ENCODE results near the gene GATA2.

The GATA2 gene

GRCh38 chr3:128464702-128465101 is 28.3 kb downstream of the GATA2 start:
- no peak for DNase-seq
- H3K36me3 Mint-ChIP-seq (ENCODE audit: low read depth): no peaks in the 10 kb centered on the region
- no peak overlapping the region for H3K27ac Mint-ChIP-seq
- H3K9me3 Mint-ChIP-seq: no peaks in the 10 kb centered on the region
- H3K4me1 Mint-ChIP-seq (ENCODE audit: low read depth): peaks cover 10% of the 10 kb centered on the region
- H3K4me3 Mint-ChIP-seq: no peak overlapping the region
- H3K27me3 Mint-ChIP-seq: peaks cover 25% of the 10 kb centered on the region

GRCh38 chr3:128464188-128464587 is 28.8 kb downstream of the GATA2 start:
- no peaks in the 10 kb centered on the region for H3K9me3 Mint-ChIP-seq
- H3K27ac Mint-ChIP-seq: no peak overlapping the region
- H3K36me3 Mint-ChIP-seq (ENCODE audit: low read depth): no peaks in the 10 kb centered on the region
- DNase-seq: no peak
- no peak overlapping the region for H3K4me3 Mint-ChIP-seq
- H3K27me3 Mint-ChIP-seq: peaks cover 25% of the 10 kb centered on the region
- H3K4me1 Mint-ChIP-seq (ENCODE audit: low read depth): peaks cover 10% of the 10 kb centered on the region

GRCh38 chr3:128463771-128464170 is 29.2 kb downstream of the GATA2 start:
- H3K36me3 Mint-ChIP-seq (ENCODE audit: low read depth): no peaks in the 10 kb centered on the region
- H3K27me3 Mint-ChIP-seq: peaks cover 25% of the 10 kb centered on the region
- H3K4me3 Mint-ChIP-seq: no peak overlapping the region
- no peak for DNase-seq
- H3K9me3 Mint-ChIP-seq: no peaks in the 10 kb centered on the region
- peaks cover 10% of the 10 kb centered on the region for H3K4me1 Mint-ChIP-seq (ENCODE audit: low read depth)
- H3K27ac Mint-ChIP-seq: no peak overlapping the region

- no peak for DNase-seq
- Mint-ChIP-seq H3K27me3 (peaks cover 25% of the 10 kb centered on the region), H3K36me3 (ENCODE audit: low read depth) (no peaks in the 10 kb centered on the region)
Observed at GRCh38 chr3:128463354-128463753, 29.6 kb downstream of the GATA2 start.

GRCh38 chr3:128462931-128463330 is 30.1 kb downstream of the GATA2 start:
- Mint-ChIP-seq H3K36me3 (ENCODE audit: low read depth) (no peaks in the 10 kb centered on the region), H3K4me3 (no peak overlapping the region), H3K27ac (no peak overlapping the region), H3K9me3 (no peaks in the 10 kb centered on the region), H3K4me1 (ENCODE audit: low read depth) (peaks cover 8% of the 10 kb centered on the region), H3K27me3 (peaks cover 25% of the 10 kb centered on the region)
- DNase-seq: no peak

More at GRCh38 chr3:128463354-128463753, 29.6 kb downstream of the GATA2 start:
- H3K9me3 Mint-ChIP-seq: no peaks in the 10 kb centered on the region
- H3K4me3 Mint-ChIP-seq: no peak overlapping the region
- H3K4me1 Mint-ChIP-seq (ENCODE audit: low read depth): peaks cover 8% of the 10 kb centered on the region
- no peak overlapping the region for H3K27ac Mint-ChIP-seq

- DNase-seq: no peak
- Mint-ChIP-seq H3K27me3 (peaks cover 25% of the 10 kb centered on the region), H3K4me1 (ENCODE audit: low read depth) (peaks cover 7% of the 10 kb centered on the region), H3K4me3 (no peak overlapping the region), H3K36me3 (ENCODE audit: low read depth) (no peaks in the 10 kb centered on the region), H3K27ac (no peak overlapping the region), H3K9me3 (no peaks in the 10 kb centered on the region)
Observed at GRCh38 chr3:128462341-128462910, 30.6 kb downstream of the GATA2 start.

GRCh38 chr3:128461731-128462130 is 31.3 kb downstream of the GATA2 start:
- Mint-ChIP-seq H3K27ac (no peak overlapping the region), H3K4me3 (no peak overlapping the region), H3K4me1 (ENCODE audit: low read depth) (peaks cover under 1% of the 10 kb centered on the region), H3K9me3 (no peaks in the 10 kb centered on the region), H3K36me3 (ENCODE audit: low read depth) (no peaks in the 10 kb centered on the region), H3K27me3 (peaks cover 21% of the 10 kb centered on the region)
- DNase-seq: no peak

- Mint-ChIP-seq H3K27me3 (peaks cover 28% of the 10 kb centered on the region), H3K27ac (no peak overlapping the region), H3K9me3 (no peaks in the 10 kb centered on the region)
Observed at GRCh38 chr3:128459461-128459820, 33.6 kb downstream of the GATA2 start.

GRCh38 chr3:128458746-128459460 is 34.1 kb downstream of the GATA2 start:
- Mint-ChIP-seq H3K27me3 (peaks cover 28% of the 10 kb centered on the region), H3K4me1 (ENCODE audit: low read depth) (no peaks in the 10 kb centered on the region), H3K4me3 (no peak overlapping the region), H3K36me3 (ENCODE audit: low read depth) (no peaks in the 10 kb centered on the region), H3K9me3 (no peaks in the 10 kb centered on the region), H3K27ac (no peak overlapping the region)
- no peak for DNase-seq

More at GRCh38 chr3:128459461-128459820, 33.6 kb downstream of the GATA2 start:
- no peaks in the 10 kb centered on the region for H3K36me3 Mint-ChIP-seq (ENCODE audit: low read depth)
- DNase-seq: no peak
- H3K4me3 Mint-ChIP-seq: no peak overlapping the region
- no peaks in the 10 kb centered on the region for H3K4me1 Mint-ChIP-seq (ENCODE audit: low read depth)

GRCh38 chr3:128457937-128458336 is 35.1 kb downstream of the GATA2 start:
- H3K4me1 Mint-ChIP-seq (ENCODE audit: low read depth): no peaks in the 10 kb centered on the region
- H3K9me3 Mint-ChIP-seq: no peaks in the 10 kb centered on the region
- no peak for DNase-seq
- no peak overlapping the region for H3K27ac Mint-ChIP-seq
- peaks cover 25% of the 10 kb centered on the region for H3K27me3 Mint-ChIP-seq
- no peaks in the 10 kb centered on the region for H3K36me3 Mint-ChIP-seq (ENCODE audit: low read depth)
- no peak overlapping the region for H3K4me3 Mint-ChIP-seq

GRCh38 chr3:128456776-128457715 is 36.0 kb downstream of the GATA2 start:
- Mint-ChIP-seq H3K27me3 (peaks cover 24% of the 10 kb centered on the region), H3K27ac (no peak overlapping the region)

GRCh38 chr3:128455786-128456748 is 36.9 kb downstream of the GATA2 start:
- DNase-seq: no peak
- no peaks in the 10 kb centered on the region for H3K36me3 Mint-ChIP-seq (ENCODE audit: low read depth)
- H3K9me3 Mint-ChIP-seq: peaks cover under 1% of the 10 kb centered on the region
- H3K4me1 Mint-ChIP-seq (ENCODE audit: low read depth): no peaks in the 10 kb centered on the region
- H3K27ac Mint-ChIP-seq: no peak overlapping the region
- peaks cover 28% of the 10 kb centered on the region for H3K27me3 Mint-ChIP-seq
- H3K4me3 Mint-ChIP-seq: no peak overlapping the region

More at GRCh38 chr3:128456776-128457715, 36.0 kb downstream of the GATA2 start:
- Mint-ChIP-seq H3K9me3 (no peaks in the 10 kb centered on the region), H3K4me1 (ENCODE audit: low read depth) (no peaks in the 10 kb centered on the region), H3K36me3 (ENCODE audit: low read depth) (no peaks in the 10 kb centered on the region), H3K4me3 (no peak overlapping the region)
- DNase-seq: no peak

GRCh38 chr3:128455116-128455515 is 37.9 kb downstream of the GATA2 start:
- Mint-ChIP-seq H3K4me3 (no peak overlapping the region), H3K27ac (no peak overlapping the region), H3K9me3 (peaks cover 9% of the 10 kb centered on the region), H3K27me3 (peaks cover 28% of the 10 kb centered on the region), H3K36me3 (ENCODE audit: low read depth) (no peaks in the 10 kb centered on the region), H3K4me1 (ENCODE audit: low read depth) (peaks cover 7% of the 10 kb centered on the region)
- no peak for DNase-seq

GRCh38 chr3:128454310-128454618 is 38.7 kb downstream of the GATA2 start:
- H3K27me3 Mint-ChIP-seq: peaks cover 28% of the 10 kb centered on the region
- no peak for DNase-seq
- H3K4me3 Mint-ChIP-seq: no peak overlapping the region
- H3K36me3 Mint-ChIP-seq (ENCODE audit: low read depth): no peaks in the 10 kb centered on the region
- peaks cover 11% of the 10 kb centered on the region for H3K9me3 Mint-ChIP-seq
- H3K4me1 Mint-ChIP-seq (ENCODE audit: low read depth): peaks cover 12% of the 10 kb centered on the region
- H3K27ac Mint-ChIP-seq: no peak overlapping the region
